Stimulated activated CD8-positive, alpha-beta memory T cell treated with anti-CD3 and anti-CD28 coated beads, Interleukin-2, amount 100 ng/mL, for 48 hours (primary cell): Measurements from ENCODE around the gene TRAF3IP1.

Experiments
- DNase-seq, 2 donors: peaks; one replicate each; pipeline ENCODE4 v3.0.0-alpha.2; 2020; ENCODE audit warnings: low read depth in 2 of 2

TRAF3IP1 gene

GRCh38 chr2:238408615-238409340 is 88.5 kb downstream of the TRAF3IP1 start:
- no peak for DNase-seq

- DNase-seq, result no peak
Observed at GRCh38 chr2:238409341-238410199, 89.3 kb downstream of the TRAF3IP1 start.

- DNase-seq, result no peak
Observed at GRCh38 chr2:238412067-238412767, 91.9 kb downstream of the TRAF3IP1 start.

GRCh38 chr2:238413368-238413767 is 93.0 kb downstream of the TRAF3IP1 start:
- no peak for DNase-seq

GRCh38 chr2:238415036-238415764 is 94.9 kb downstream of the TRAF3IP1 start:
- DNase-seq, result no peak

- no peak for DNase-seq
Observed at GRCh38 chr2:238415893-238416292, 95.6 kb downstream of the TRAF3IP1 start.

- DNase-seq, result no peak
Observed at GRCh38 chr2:238418196-238418998, 98.1 kb downstream of the TRAF3IP1 start.

- DNase-seq, result no peak
Observed at GRCh38 chr2:238418999-238419546, 98.8 kb downstream of the TRAF3IP1 start.

- DNase-seq, result no peak
Observed at GRCh38 chr2:238420442-238420841, 100.1 kb downstream of the TRAF3IP1 start.

GRCh38 chr2:238420878-238421694 is 100.8 kb downstream of the TRAF3IP1 start:
- DNase-seq, result no peak

- no peak for DNase-seq
Observed at GRCh38 chr2:238421695-238422035, 101.3 kb downstream of the TRAF3IP1 start.

- no peak for DNase-seq
Observed at GRCh38 chr2:238422285-238422684, 102.0 kb downstream of the TRAF3IP1 start.

GRCh38 chr2:238422940-238423339 is 102.6 kb downstream of the TRAF3IP1 start:
- no peak for DNase-seq

GRCh38 chr2:238423561-238424312 is 103.4 kb downstream of the TRAF3IP1 start:
- DNase-seq, result no peak

GRCh38 chr2:238424313-238424700 is 104.0 kb downstream of the TRAF3IP1 start:
- no peak for DNase-seq

- DNase-seq, result no peak
Observed at GRCh38 chr2:238425505-238425978, 105.2 kb downstream of the TRAF3IP1 start.

- DNase-seq, result no peak
Observed at GRCh38 chr2:238425979-238426567, 105.8 kb downstream of the TRAF3IP1 start.
